Tibial nerve (tissue), 4 donors: ENCODE measurements around the gene CAT. TPM values are rescaled to one million over a fixed set of nuclear protein-coding genes. Genes with fewer than 3 reads are reported as not detected.
"Not testable (repeated sequence)": the region's sequence is repeated elsewhere in the genome, so short reads cannot be mapped to it uniquely, and the experiment has no call there.

ENCODE experiments used
- DNase-seq, 2 donors: peaks; one replicate each; pipeline ENCODE4 v3.0.0-alpha.2; 2019; ENCODE audit warnings: low spot score in 2 of 2
- H3K27ac ChIP-seq, 4 donors: fragments of 200-600 bp; sonication (generic) in 3 of 4; one replicate each; pipeline ENCODE4 v1.5.1; 2017 to 2019; ENCODE audit warnings: mild to moderate bottlenecking in 1 of 4
- H3K27me3 ChIP-seq, 2 donors: fragments of 200-600 bp; sonication (generic) in 1 of 2; one replicate each; pipeline versions ENCODE4 v1.5.1 to v1.6.0; 2017 to 2019
- H3K36me3 ChIP-seq, 3 donors: fragments of 200-600 bp; sonication (generic); one replicate each; pipeline ENCODE4 v1.5.1; 2018 to 2019
- H3K4me1 ChIP-seq, 4 donors: fragments of 200-600 bp; sonication (generic) in 3 of 4; one replicate each; pipeline ENCODE4 v1.5.1; 2017 to 2019
- H3K4me3 ChIP-seq, 4 donors: fragments of 200-600 bp; sonication (generic) in 3 of 4; one replicate each; pipeline ENCODE4 v1.5.1; 2017 to 2019; ENCODE audit warnings: mild to moderate bottlenecking in 1 of 4, moderate library complexity in 1 of 4
- H3K9me3 ChIP-seq, 4 donors: fragments of 200-600 bp; sonication (generic) in 3 of 4; one replicate each; pipeline ENCODE4 v1.5.1; 2017 to 2019
- CTCF ChIP-seq, 5 experiments: fragments of 200-600 bp in 3 of 5; fragments of 450-650 bp in 2 of 5; sonication (generic) in 3 of 5; IDR thresholded peaks; one replicate each; pipeline ENCODE4 v1.5.1; 2016 to 2019; ENCODE audit warnings: antibody characterized with exemption in 5 of 5, mild to moderate bottlenecking in 3 of 5, moderate library complexity in 2 of 5
- EP300 ChIP-seq, 2 donors: sonication (generic); formaldehyde crosslinking; IDR thresholded peaks; one replicate each; pipeline ENCODE4 v1.6.1; 2017; ENCODE audit warnings: antibody characterized with exemption in 2 of 2, mild to moderate bottlenecking in 1 of 2
- POLR2A ChIP-seq, 2 donors: fragments of 450-650 bp; IDR thresholded peaks; one replicate each; pipeline ENCODE4 v1.6.1; 2017; ENCODE audit warnings: antibody characterized with exemption in 2 of 2, mild to moderate bottlenecking in 2 of 2, moderate library complexity in 2 of 2
- WGBS, 2 donors: methylation state at CpG; one replicate each; pipeline ENCODE4 v1.1.5; 2018; 5-methylcytosine and 5-hydroxymethylcytosine counted together
- total RNA-seq, 4 donors: library from RNA; depleted of rRNA; stranded (reverse); fragments of >200 nt; gene quantifications; one replicate each; pipeline ENCODE4 v1.1.0, GENCODE V29; 2016

Gene CAT
- total RNA-seq, 4 donors from 2014 or later, result 101 to 230 (median 147) TPM

DNA sequence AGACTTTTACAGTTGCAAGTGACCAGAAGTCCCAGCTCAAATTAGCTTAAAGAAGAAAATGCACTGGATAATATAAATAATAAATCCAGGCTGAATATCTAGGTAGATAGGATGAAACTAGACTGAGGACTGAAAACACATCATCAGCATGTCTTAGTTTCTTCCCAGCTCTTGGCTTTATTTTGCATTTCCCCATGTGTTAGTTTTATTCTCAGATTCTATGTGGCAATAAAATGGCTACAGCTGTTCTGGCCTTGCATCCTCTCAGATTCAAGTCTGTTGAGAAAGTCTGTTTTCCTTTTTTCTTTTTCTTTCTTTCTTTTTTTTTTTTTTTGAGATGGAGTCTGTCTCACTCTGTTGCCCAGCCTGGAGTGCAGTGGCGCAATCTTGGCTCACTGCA lies 22.6 kb upstream of the CAT start:
- no peaks in the 10 kb centered on the region for H3K36me3 ChIP-seq
- no peak overlapping the region for H3K4me3 ChIP-seq
- WGBS, 2 donors, result 42 to 46% methylated on average over 1 of the region's 1 CpG
- H3K27me3 ChIP-seq, result no peaks in the 10 kb centered on the region
- TF ChIP-seq CTCF (IDR thresholded peaks at IDR 0.05), result no peak
- TF ChIP-seq EP300 (IDR thresholded peaks at IDR 0.05), result no peak
- DNase-seq, result no peak
- H3K27ac ChIP-seq, result no peak overlapping the region
- no peaks in the 10 kb centered on the region for H3K4me1 ChIP-seq
- peaks cover 0 to 21% (median 6%) of the 10 kb centered on the region in 4 donors for H3K9me3 ChIP-seq

- no peak for DNase-seq
- no peak overlapping the region for H3K4me3 ChIP-seq
- no peaks in the 10 kb centered on the region for H3K27me3 ChIP-seq
- H3K4me1 ChIP-seq, result no peaks in the 10 kb centered on the region
- 40 to 48% methylated on average over 3 of the region's 3 CpGs for WGBS, 2 donors
- TF ChIP-seq POLR2A (IDR thresholded peaks at IDR 0.05) (no peak), CTCF (IDR thresholded peaks at IDR 0.05) (no peak), EP300 (IDR thresholded peaks at IDR 0.05) (no peak)
- H3K36me3 ChIP-seq, result no peaks in the 10 kb centered on the region
- H3K27ac ChIP-seq, result no peak overlapping the region
- peaks cover 0 to 21% (median 6%) of the 10 kb centered on the region in 4 donors for H3K9me3 ChIP-seq
These were observed 22.0 kb upstream of the CAT start for GRCh38 chr11:34416766-34417165.

DNA sequence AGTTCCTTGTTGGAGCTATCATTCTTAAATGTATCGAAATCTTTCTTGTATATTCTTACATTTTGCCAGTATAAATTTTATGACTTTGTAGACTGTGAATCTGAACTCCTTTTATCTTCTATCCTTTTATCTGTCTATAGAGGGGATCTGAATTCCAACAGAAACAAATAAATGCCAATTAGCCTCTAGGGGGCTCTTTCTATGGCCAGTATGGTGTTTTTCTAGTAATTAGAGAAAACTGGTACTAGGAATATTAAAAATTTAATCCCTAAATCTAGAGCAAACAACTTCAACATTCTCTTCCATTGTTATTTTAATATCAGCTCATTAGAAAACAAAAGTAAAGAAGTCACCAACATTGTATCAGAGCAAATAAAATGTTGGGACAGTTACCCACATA lies 21.5 kb upstream of the CAT start:
- peaks cover 0 to 2% (median 0%) of the 10 kb centered on the region in 4 donors for H3K4me1 ChIP-seq
- no peak overlapping the region for H3K4me3 ChIP-seq
- peaks cover 0 to 19% (median 6%) of the 10 kb centered on the region in 4 donors for H3K9me3 ChIP-seq
- 81 to 90% methylated on average over 1 of the region's 1 CpG for WGBS, 2 donors
- no peaks in the 10 kb centered on the region for H3K36me3 ChIP-seq
- TF ChIP-seq CTCF (IDR thresholded peaks at IDR 0.05), result no peak
- no peak for TF ChIP-seq EP300 (IDR thresholded peaks at IDR 0.05)
- no peak for TF ChIP-seq POLR2A (IDR thresholded peaks at IDR 0.05)
- H3K27ac ChIP-seq, result no peak overlapping the region
- no peaks in the 10 kb centered on the region for H3K27me3 ChIP-seq
- DNase-seq, result no peak

GRCh38 chr11:34419158-34419557 lies 19.6 kb upstream of the CAT start:
- 89 to 96% methylated on average over 2 of the region's 2 CpGs for WGBS, 2 donors
- no peak overlapping the region for H3K27ac ChIP-seq
- H3K4me3 ChIP-seq, result no peak overlapping the region
- no peak for DNase-seq
- TF ChIP-seq EP300 (IDR thresholded peaks at IDR 0.05) (no peak), CTCF (IDR thresholded peaks at IDR 0.05) (no peak), POLR2A (IDR thresholded peaks at IDR 0.05) (no peak)
- peaks cover 0 to 6% (median 0%) of the 10 kb centered on the region in 4 donors for H3K4me1 ChIP-seq
- H3K36me3 ChIP-seq, result no peaks in the 10 kb centered on the region
- H3K9me3 ChIP-seq, result no peaks in the 10 kb centered on the region
- H3K27me3 ChIP-seq, result no peaks in the 10 kb centered on the region

DNA sequence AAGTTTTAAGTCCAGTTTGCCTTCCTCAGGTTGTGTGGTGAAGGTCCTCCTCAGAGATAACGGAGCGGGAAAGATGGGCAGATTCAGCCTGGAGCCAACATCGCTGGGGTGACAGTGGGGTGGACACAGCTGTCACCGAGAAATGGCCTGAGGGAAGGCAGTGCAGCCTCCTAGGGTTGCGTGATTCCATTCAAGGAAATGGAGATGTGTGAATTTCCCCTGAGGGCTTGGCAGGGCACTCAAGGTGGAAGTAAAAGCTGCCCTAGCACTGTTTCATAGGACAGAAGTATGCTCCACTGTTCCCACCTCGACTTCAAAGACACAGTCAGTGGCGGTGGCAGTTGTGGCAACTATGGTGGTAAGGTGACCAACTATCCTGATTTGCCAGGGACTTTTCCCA lies 15.4 kb upstream of the CAT start:
- Histone ChIP-seq H3K27ac (no peak overlapping the region), H3K4me3 (no peak overlapping the region), H3K27me3 (no peaks in the 10 kb centered on the region), H3K36me3 (no peaks in the 10 kb centered on the region), H3K9me3 (no peaks in the 10 kb centered on the region), H3K4me1 (peaks cover 0 to 17% (median 6%) of the 10 kb centered on the region in 4 donors)
- DNase-seq, result no peak
- WGBS, 2 donors, result 92 to 94% methylated on average over 7 of the region's 7 CpGs
- no peak for TF ChIP-seq CTCF (IDR thresholded peaks at IDR 0.05)
- TF ChIP-seq POLR2A (IDR thresholded peaks at IDR 0.05), result no peak
- TF ChIP-seq EP300 (IDR thresholded peaks at IDR 0.05), result no peak

- WGBS, 2 donors, result 90 to 91% methylated on average over 2 of the region's 2 CpGs
- H3K27ac ChIP-seq, result not testable (repeated sequence)
These were observed 13.9 kb upstream of the CAT start for GRCh38 chr11:34424826-34425225.

More at GRCh38 chr11:34424826-34425225, 13.9 kb upstream of the CAT start:
- DNase-seq, H3K27me3 ChIP-seq, H3K4me3 ChIP-seq, H3K9me3 ChIP-seq, H3K36me3 ChIP-seq: not testable (repeated sequence)
- peaks cover 0 to 17% (median 6%) of the 10 kb centered on the region in 4 donors for H3K4me1 ChIP-seq
